H1 (cell line): Measurements from ENCODE around the gene KLRK1. TPM values are rescaled to one million over a fixed set of nuclear protein-coding genes. Genes with fewer than 3 reads are reported as not detected.

Experiments used
- CTCF ChIA-PET: fragments of 300-600 bp; sonication (Branson Sonifier 250); formaldehyde crosslinking; loops from one replicate; lab custom pipeline; 2021; ENCODE audit not compliant: partially characterized antibody; lab: Charles Lee
- POLR2A ChIA-PET: fragments of 300-600 bp; sonication (Branson Sonifier 250); formaldehyde crosslinking; loops from one replicate; lab custom pipeline; 2021; ENCODE audit warnings: inconsistent platforms; ENCODE audit not compliant: partially characterized antibody; lab: Charles Lee
- DNase-seq, 2 experiments: peaks; one replicate each; pipeline versions ENCODE4 v3.0.0 to v3.0.0-alpha.2; 2010 to 2022; ENCODE audit warnings: low spot score in 2 of 2, low read depth in 1 of 2, mixed read lengths in 1 of 2
- FAIRE-seq: peaks from 2 replicates; lab custom pipeline; 2011; peaks lifted over from hg19 to GRCh38; lab: Jason Lieb, UNC
- H2AFZ ChIP-seq: 2 replicates; pipeline ENCODE4 v1.8.1; 2012; ENCODE audit warnings: low read length, inconsistent platforms
- H2AK5ac ChIP-seq: 2 replicates; pipeline ENCODE4 v1.6.1; 2013; ENCODE audit warnings: low read depth, low read length
- H2BK120ac ChIP-seq: replicated peaks from 2 replicates; pipeline ENCODE3; 2013; ENCODE audit warnings: low read depth, low read length, inconsistent platforms
- H2BK12ac ChIP-seq: 2 replicates; pipeline ENCODE4 v1.6.1; 2013; ENCODE audit warnings: low read depth, low read length
- H2BK15ac ChIP-seq: 2 replicates; pipeline ENCODE4 v1.6.1; 2013; ENCODE audit warnings: low read length
- H2BK20ac ChIP-seq: 2 replicates; pipeline ENCODE4 v1.6.1; 2013; ENCODE audit warnings: low read length
- H2BK5ac ChIP-seq: 2 replicates; pipeline ENCODE4 v1.6.1; 2013; ENCODE audit warnings: low read depth, low read length
- H3K14ac ChIP-seq: 2 replicates; pipeline ENCODE4 v1.6.1; 2013; ENCODE audit warnings: inconsistent platforms; ENCODE audit not compliant: insufficient read length
- H3K18ac ChIP-seq: 2 replicates; pipeline ENCODE4 v1.6.1; 2013; ENCODE audit warnings: low read length; ENCODE audit errors: extremely low read depth
- H3K23ac ChIP-seq: 2 replicates; pipeline ENCODE4 v1.6.1; 2013; ENCODE audit warnings: inconsistent platforms; ENCODE audit not compliant: insufficient read length
- H3K23me2 ChIP-seq: 2 replicates; pipeline ENCODE4 v1.6.1; 2013; ENCODE audit warnings: low read depth, low read length
- H3K27ac ChIP-seq: 2 replicates; pipeline ENCODE4 v1.6.1; 2011; ENCODE audit warnings: low read depth, low read length, inconsistent platforms
- H3K27me3 ChIP-seq, 4 experiments: replicated peaks in 1 of 4; 1 replicate in 1 of 4; 2 replicates in 3 of 4; pipeline versions ENCODE4 v1.6.1 to v1.8.1; 2011 to 2013; ENCODE audit warnings: low read length in 3 of 4, mild to moderate bottlenecking in 3 of 4, inconsistent platforms in 2 of 4, mixed read lengths in 2 of 4, moderate library complexity in 1 of 4; ENCODE audit not compliant: control insufficient read depth in 3 of 4, insufficient read depth in 3 of 4; ENCODE audit errors: extremely low read depth in 1 of 4
- H3K36me3 ChIP-seq, 4 experiments: 2 replicates each; pipeline versions ENCODE4 v1.6.1 to v1.8.1; 2011 to 2013; ENCODE audit warnings: mild to moderate bottlenecking in 4 of 4, low read length in 3 of 4, moderate library complexity in 2 of 4, control low read depth in 1 of 4, inconsistent platforms in 1 of 4; ENCODE audit not compliant: insufficient read depth in 4 of 4, control insufficient read depth in 2 of 4
- H3K4ac ChIP-seq: replicated peaks from 2 replicates; pipeline ENCODE3; 2013; ENCODE audit warnings: low read length, low read depth, mixed read lengths, inconsistent platforms; ENCODE audit not compliant: insufficient read length
- H3K4me1 ChIP-seq, 4 experiments: replicated peaks in 1 of 4; 1 replicate in 1 of 4; 2 replicates in 3 of 4; pipeline versions ENCODE4 v1.6.1 to v1.8.1; 2011 to 2013; ENCODE audit warnings: low read length in 3 of 4, inconsistent platforms in 2 of 4, mixed read lengths in 1 of 4; ENCODE audit not compliant: insufficient read depth in 4 of 4, control insufficient read depth in 3 of 4
- H3K4me2 ChIP-seq, 2 experiments: 2 replicates each; pipeline versions ENCODE4 v1.6.1 to v1.8.1; 2011 to 2013; ENCODE audit warnings: low read depth in 2 of 2, low read length in 2 of 2, control low read depth in 1 of 2, inconsistent platforms in 1 of 2, mild to moderate bottlenecking in 1 of 2; ENCODE audit not compliant: insufficient read depth in 1 of 2
- H3K4me3 ChIP-seq, 4 experiments: fragments of 200-600, 300-600 bp in 1 of 4; sonication (generic), shearing (Covaris generic), sonication (Bioruptor Twin) in 1 of 4; 2 replicates each; pipeline versions ENCODE4 v1.5.1 to v1.8.1; 2011 to 2016; ENCODE audit warnings: low read length in 4 of 4, low read depth in 3 of 4, control low read depth in 2 of 4, inconsistent platforms in 2 of 4, mild to moderate bottlenecking in 2 of 4, mixed read lengths in 1 of 4, moderate library complexity in 1 of 4; ENCODE audit not compliant: insufficient read depth in 2 of 4; ENCODE audit errors: extremely low read depth in 1 of 4
- H3K56ac ChIP-seq: replicated peaks from 2 replicates; pipeline ENCODE3; 2013; ENCODE audit warnings: low read depth, mild to moderate bottlenecking, mixed read lengths, low read length, inconsistent platforms; ENCODE audit not compliant: insufficient read length
- H3K79me1 ChIP-seq: 2 replicates; pipeline ENCODE4 v1.6.1; 2013; ENCODE audit warnings: low read depth, low read length, control low read depth
- H3K79me2 ChIP-seq, 2 experiments: 2 replicates each; pipeline versions ENCODE4 v1.6.1 to v1.8.1; 2012 to 2013; ENCODE audit warnings: low read length in 2 of 2, mild to moderate bottlenecking in 2 of 2, inconsistent platforms in 1 of 2; ENCODE audit not compliant: insufficient read depth in 2 of 2, control insufficient read depth in 1 of 2
- H3K9ac ChIP-seq, 4 experiments: replicated peaks in 1 of 4; 1 replicate in 1 of 4; 2 replicates in 3 of 4; pipeline versions ENCODE4 v1.6.1 to v1.8.1; 2011 to 2013; ENCODE audit warnings: low read depth in 3 of 4, low read length in 3 of 4, control low read depth in 2 of 4, mild to moderate bottlenecking in 2 of 4, moderate library complexity in 2 of 4, inconsistent platforms in 1 of 4; ENCODE audit errors: extremely low read depth in 1 of 4
- H3K9me3 ChIP-seq, 2 experiments: 2 replicates each; pipeline versions ENCODE4 v1.6.1 to v1.8.1; 2012 to 2013; ENCODE audit warnings: mild to moderate bottlenecking in 2 of 2, moderate library complexity in 2 of 2, control low read depth in 1 of 2, inconsistent platforms in 1 of 2, low read depth in 1 of 2, low read length in 1 of 2, mixed read lengths in 1 of 2; ENCODE audit not compliant: insufficient read depth in 2 of 2
- H4K20me1 ChIP-seq, 2 experiments: replicated peaks in 1 of 2; 2 replicates each; pipeline versions ENCODE3 to v1.8.1; 2011 to 2013; ENCODE audit warnings: inconsistent platforms in 2 of 2, low read length in 2 of 2, mild to moderate bottlenecking in 1 of 2; ENCODE audit not compliant: insufficient read depth in 2 of 2, control insufficient read depth in 1 of 2
- H4K5ac ChIP-seq: 2 replicates; pipeline ENCODE4 v1.6.1; 2013; ENCODE audit warnings: low read length, low read depth, mixed read lengths, inconsistent platforms; ENCODE audit not compliant: insufficient read length
- H4K8ac ChIP-seq: 2 replicates; pipeline ENCODE4 v1.8.0; 2013; ENCODE audit warnings: mild to moderate bottlenecking, moderate library complexity, low read length, inconsistent platforms; ENCODE audit not compliant: insufficient read depth; ENCODE audit errors: extremely low read depth
- H4K91ac ChIP-seq: replicated peaks from 2 replicates; pipeline ENCODE3; 2013; ENCODE audit warnings: low read length, mixed read lengths, inconsistent platforms; ENCODE audit not compliant: insufficient read length
- JUN ChIP-seq: IDR thresholded peaks from 2 replicates; pipeline ENCODE4 v1.6.1; 2011; ENCODE audit warnings: low read depth, mild to moderate bottlenecking, improper control_type of control experiment, low read length
- WGBS, 2 experiments: shearing (Covaris generic) in 1 of 2; methylation state at CpG; one replicate each; pipeline versions ENCODE4 v1.1.6 to v1.1.7; 2013 to 2015; ENCODE audit warnings: low lambda C conversion rate in 2 of 2, mixed read lengths in 2 of 2, inconsistent platforms in 1 of 2, low coverage in 1 of 2, missing lambda C conversion rate in 1 of 2; ENCODE audit not compliant: insufficient replicate concordance in 2 of 2, insufficient coverage in 1 of 2, insufficient read length in 1 of 2; ENCODE audit errors: extremely low coverage in 1 of 2, missing lambda C conversion rate in 1 of 2; 5-methylcytosine and 5-hydroxymethylcytosine counted together
- polyA plus RNA-seq, 7 experiments: library from polyadenylated mRNA; depleted of rRNA in 3 of 7; stranded (reverse) in 5 of 7; unstranded in 2 of 7; fragments of >200 nt in 5 of 7; fragments of 200-250 nt in 2 of 7; gene quantifications; 1 replicate in 5 of 7; 2 replicates in 1 of 7; 4 replicates in 1 of 7; pipeline versions ENCODE4 v1.2.1 to v1.2.3, GENCODE V29; 2011 to 2013; ENCODE audit warnings: missing spikeins in 2 of 7, mixed read lengths in 2 of 7
- total RNA-seq: library from RNA; stranded (reverse); fragmentation: NEBNext Ultra II Directional; extraction: Animal tissue kit (Norgen Biotek cat#: 25700); gene quantifications from 2 replicates; pipeline ENCODE4 v1.2.1, GENCODE V29; 2021

The KLRK1 gene
- total and polyA plus RNA-seq, 2 of the 8 experiments (the other 6 are each of a cell fraction or from before 2014, with no cell fraction given) = not detected

GRCh38 chr12:10358131-10358530, 31.7 kb downstream of the KLRK1 start:
- Histone ChIP-seq H3K79me1 (no peaks in the 10 kb centered on the region), H2BK120ac (no peak overlapping the region), H3K23me2 (no peaks in the 10 kb centered on the region), H2AFZ (no peak overlapping the region), H3K14ac (no peak overlapping the region), H3K27ac (no peak overlapping the region), H4K91ac (no peak overlapping the region), H2BK15ac (no peak overlapping the region), H3K27me3 (no peaks in the 10 kb centered on the region), H3K4me2 (no peak overlapping the region), H3K23ac (no peak overlapping the region), H3K56ac (no peak overlapping the region), H3K79me2 (no peaks in the 10 kb centered on the region), H3K9me3 (no peaks in the 10 kb centered on the region; a peak in 1 of 4 replicates), H4K8ac (no peak overlapping the region; the same call in 1 of the 2 replicates), H2AK5ac (no peak overlapping the region), H2BK12ac (no peak overlapping the region), H4K5ac (no peak overlapping the region), H2BK20ac (no peak overlapping the region), H3K4me1 (peaks cover 3 to 14% (median 4%) of the 10 kb centered on the region in 4 experiments; a peak in 6 of 7 replicates), H2BK5ac (no peak overlapping the region), H3K4ac (no peak overlapping the region), H3K9ac (no peak overlapping the region), H3K36me3 (no peaks in the 10 kb centered on the region), H3K18ac (no peak overlapping the region), H4K20me1 (no peaks in the 10 kb centered on the region), H3K4me3 (no peak overlapping the region)
- ChIA-PET CTCF (interaction anchor here (0.9 kb wide), 1 partner anchor 128 kb away, joined by 3 read pairs; no protein-coding TSS in a partner anchor), POLR2A (interaction anchor here (1.2 kb wide), 1 partner anchor 100 kb away, joined by 3 read pairs; no protein-coding TSS in a partner anchor)
- DNase-seq (no peak), FAIRE-seq (no peak)
- 82% methylated on average over 5 of the region's 5 CpGs; no CpG with 5 or more reads in 1 of the 2 experiments for WGBS, 2 experiments
- TF ChIP-seq JUN = no peak
